Measurements from ENCODE around the gene PRKAB1. TPM values are rescaled to one million over a fixed set of nuclear protein-coding genes. Genes with fewer than 3 reads are reported as not detected.

Gene PRKAB1
- total and polyA plus RNA-seq, 9 of the 15 experiments (the other 6 are each of a cell fraction or from before 2014, with no cell fraction given): 32.6 to 94.2 (median 63.8) TPM

- Histone ChIP-seq H4K20me1 (replicated peaks; ENCODE audit: control insufficient read depth, insufficient read depth, low read length) (no peaks in the 10 kb centered on the region), H3K9me1 (ENCODE audit: control insufficient read depth, insufficient read depth, low read length) (no peaks in the 10 kb centered on the region), H3K4me3 (no peak overlapping the region), H3K9me3 (replicated peaks; ENCODE audit: control insufficient read depth, insufficient read depth, low read depth, low read length) (no peaks in the 10 kb centered on the region), H3K4me2 (ENCODE audit: insufficient read depth, low read length) (no peak overlapping the region), H3K4me1 (replicated peaks in 1 of 2; ENCODE audit: control insufficient read depth in 2 of 2, insufficient read depth in 2 of 2, low read length in 2 of 2) (no peaks in the 10 kb centered on the region; a peak in 1 of 5 replicates), H2AFZ (ENCODE audit: low read depth, low read length) (no peak overlapping the region), H3K36me3 (ENCODE audit: control insufficient read depth, insufficient read depth, low read length) (no peaks in the 10 kb centered on the region), H3K27ac (ENCODE audit: extremely low read depth, low read depth, low read length) (no peak overlapping the region), H3K79me2 (ENCODE audit: control insufficient read depth, insufficient read depth, low read length) (no peaks in the 10 kb centered on the region), H3K9ac (ENCODE audit: insufficient read depth in 1 of 2, low read depth in 2 of 2, low read length in 2 of 2) (no peak overlapping the region), H3K27me3 (ENCODE audit: control insufficient read depth in 2 of 2, insufficient read depth in 2 of 2, low read length in 2 of 2) (peaks cover 0 to 4% of the 10 kb centered on the region in 2 experiments; a peak in 3 of 5 replicates)
- DNase-seq (ENCODE audit: extremely low read depth in 1 of 4, low spot score in 3 of 4) (no peak), ATAC-seq (no peak), FAIRE-seq (no peak)
- in situ Hi-C loops (cut with MboI) (no loop called here), intact Hi-C loops (cut with micrococcal nuclease) (no loop called here)
- POLR2A ChIA-PET: no interaction called here
- CTCF ChIA-PET (ENCODE audit: low intra/inter-chr PET ratio): no interaction called here
- no TSS peak for BruUV-seq (replicated peaks)
- 3% methylated on average over 4 of the region's 4 CpGs for WGBS (ENCODE audit: insufficient coverage, low coverage, missing lambda C conversion rate)
- TF ChIP-seq MECOM (CRISPR knock-in tag; IDR thresholded peaks at IDR 0.05) (no peak), MITF (IDR thresholded peaks at IDR 0.05) (no peak), TAL1 (IDR thresholded peaks at IDR 0.05) (no peak), ZNF217 (CRISPR knock-in tag; IDR thresholded peaks at IDR 0.05) (no peak), ZNF444 (CRISPR knock-in tag; IDR thresholded peaks at IDR 0.05) (no peak), ZNF277 (CRISPR knock-in tag; IDR thresholded peaks at IDR 0.05; ENCODE audit: borderline replicate concordance) (no peak), ATF6 (CRISPR knock-in tag; IDR thresholded peaks at IDR 0.05) (no peak)
Observed at GRCh38 chr12:119624966-119625365, 43.0 kb upstream of the PRKAB1 start.

Measured in K562 (cell line).